Measurements from ENCODE around the gene CST4.

DNA sequence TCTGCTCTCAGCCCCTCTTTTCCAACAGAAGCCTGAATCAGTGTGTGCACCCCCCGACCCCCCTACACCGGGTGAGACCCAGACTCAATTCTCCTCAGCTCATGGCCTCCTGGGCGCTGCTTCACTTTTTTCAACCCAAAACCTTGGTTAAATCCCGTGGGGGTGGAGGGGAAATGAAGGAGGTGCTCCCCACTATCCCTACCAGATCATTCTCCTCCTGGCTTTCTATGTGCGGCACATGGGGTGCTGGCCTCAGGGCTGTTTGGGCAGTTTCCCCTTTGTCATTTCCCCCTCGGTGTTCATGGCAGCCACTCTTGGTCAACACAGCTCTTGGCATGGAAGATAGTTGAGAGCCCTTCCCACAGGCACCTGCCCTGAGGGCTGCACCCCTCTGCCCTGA, 4.6 kb downstream of the CST4 start:
- TF ChIP-seq, protein P1, sequence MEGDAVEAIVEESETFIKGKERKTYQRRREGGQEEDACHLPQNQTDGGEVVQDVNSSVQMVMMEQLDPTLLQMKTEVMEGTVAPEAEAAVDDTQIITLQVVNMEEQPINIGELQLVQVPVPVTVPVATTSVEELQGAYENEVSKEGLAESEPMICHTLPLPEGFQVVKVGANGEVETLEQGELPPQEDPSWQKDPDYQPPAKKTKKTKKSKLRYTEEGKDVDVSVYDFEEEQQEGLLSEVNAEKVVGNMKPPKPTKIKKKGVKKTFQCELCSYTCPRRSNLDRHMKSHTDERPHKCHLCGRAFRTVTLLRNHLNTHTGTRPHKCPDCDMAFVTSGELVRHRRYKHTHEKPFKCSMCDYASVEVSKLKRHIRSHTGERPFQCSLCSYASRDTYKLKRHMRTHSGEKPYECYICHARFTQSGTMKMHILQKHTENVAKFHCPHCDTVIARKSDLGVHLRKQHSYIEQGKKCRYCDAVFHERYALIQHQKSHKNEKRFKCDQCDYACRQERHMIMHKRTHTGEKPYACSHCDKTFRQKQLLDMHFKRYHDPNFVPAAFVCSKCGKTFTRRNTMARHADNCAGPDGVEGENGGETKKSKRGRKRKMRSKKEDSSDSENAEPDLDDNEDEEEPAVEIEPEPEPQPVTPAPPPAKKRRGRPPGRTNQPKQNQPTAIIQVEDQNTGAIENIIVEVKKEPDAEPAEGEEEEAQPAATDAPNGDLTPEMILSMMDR (IDR thresholded peaks at IDR 0.05; ENCODE audit: extremely low read depth in 1 of 2, insufficient read depth in 1 of 2, low read depth in 1 of 2, low read length in 2 of 2), result no peak
- TF ChIP-seq POLR2A (IDR thresholded peaks at IDR 0.05; ENCODE audit: low read depth, low read length) (no peak), EZH2 (IDR thresholded peaks at IDR 0.05; ENCODE audit: borderline replicate concordance, low read depth, low read length, severe bottlenecking) (no peak), POLR2AphosphoS5 (IDR thresholded peaks at IDR 0.05; ENCODE audit: insufficient read depth, low read depth, low read length) (no peak), JUN (IDR thresholded peaks at IDR 0.05; ENCODE audit: borderline replicate concordance, insufficient read depth, insufficient read length, low read depth) (no peak), MYC (IDR thresholded peaks at IDR 0.05; ENCODE audit: low read depth, low read length) (no peak), GATA2 (IDR thresholded peaks at IDR 0.05; ENCODE audit: insufficient read depth, insufficient read length, low read depth, low read length) (no peak)
- TF ChIP-seq, protein P2, sequence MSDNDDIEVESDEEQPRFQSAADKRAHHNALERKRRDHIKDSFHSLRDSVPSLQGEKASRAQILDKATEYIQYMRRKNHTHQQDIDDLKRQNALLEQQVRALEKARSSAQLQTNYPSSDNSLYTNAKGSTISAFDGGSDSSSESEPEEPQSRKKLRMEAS (IDR thresholded peaks at IDR 0.05; ENCODE audit: insufficient read depth, insufficient read length), result no peak
